IMR-90 (cell line): ENCODE measurements around the gene FAM174B. TPM values are rescaled to one million over a fixed set of nuclear protein-coding genes. Genes with fewer than 3 reads are reported as not detected.

Source experiments
- ATAC-seq: fragments of 200-7000 bp; cut with Tn5 transposase; 2 replicates; pipeline ENCODE4 v1.9.1; 2020; ENCODE audit warnings: low read depth, mild to moderate bottlenecking, moderate library complexity
- BruUV-seq: library from RNA; stranded (reverse); fragments of 400-500 nt; replicated peaks from 2 replicates; lab custom pipeline; 2021; lab: Mats Ljungman, UMichigan
- CTCF ChIA-PET: fragments of 300-600 bp; formaldehyde crosslinking; extraction: SDS; loops from one replicate; lab custom pipeline; 2021; ENCODE audit warnings: antibody characterized with exemption; lab: Yijun Ruan, JAX
- POLR2A ChIA-PET: fragments of 300-600 bp; sonication (Branson Sonifier 250); formaldehyde crosslinking; loops from one replicate; lab custom pipeline; 2022; ENCODE audit warnings: antibody characterized with exemption; ENCODE audit not compliant: unreplicated experiment; lab: Charles Lee
- DNase-seq: peaks from one replicate; pipeline ENCODE4 v3.0.0; 2013
- H2AFZ ChIP-seq: replicated peaks from 2 replicates; pipeline ENCODE3; 2013; ENCODE audit warnings: low read length, mild to moderate bottlenecking; ENCODE audit not compliant: poor library complexity
- H2AK5ac ChIP-seq: 2 replicates; pipeline ENCODE4 v1.6.1; 2013; ENCODE audit warnings: low read depth, low read length, inconsistent platforms
- H2AK9ac ChIP-seq: replicated peaks from 2 replicates; pipeline ENCODE3; 2013; ENCODE audit warnings: mild to moderate bottlenecking, low read depth, low read length, moderate library complexity; ENCODE audit not compliant: poor library complexity
- H2BK120ac ChIP-seq: 2 replicates; pipeline ENCODE4 v1.6.1; 2013; ENCODE audit warnings: low read depth, low read length, inconsistent platforms
- H2BK15ac ChIP-seq: 3 replicates; pipeline ENCODE4 v1.6.1; 2013; ENCODE audit warnings: low read depth, low read length, inconsistent platforms
- H2BK20ac ChIP-seq: 2 replicates; pipeline ENCODE4 v1.6.1; 2013; ENCODE audit warnings: low read depth, mild to moderate bottlenecking, inconsistent platforms, low read length, moderate library complexity
- H2BK5ac ChIP-seq: 2 replicates; pipeline ENCODE4 v1.6.1; 2013; ENCODE audit warnings: mild to moderate bottlenecking, low read depth, low read length, inconsistent platforms; ENCODE audit not compliant: poor library complexity, severe bottlenecking
- H3K14ac ChIP-seq: replicated peaks from 2 replicates; pipeline ENCODE4 v1.6.1; 2013; ENCODE audit warnings: low read depth, low read length, inconsistent platforms
- H3K18ac ChIP-seq: 2 replicates; pipeline ENCODE4 v1.6.1; 2013; ENCODE audit warnings: low read depth, low read length, control low read depth
- H3K23ac ChIP-seq: 2 replicates; pipeline ENCODE4 v1.6.1; 2013; ENCODE audit warnings: low read depth, low read length, inconsistent platforms
- H3K27ac ChIP-seq: 2 replicates; pipeline ENCODE4 v1.5.1; 2013; ENCODE audit warnings: mild to moderate bottlenecking, control low read depth, low read length; ENCODE audit not compliant: insufficient read depth
- H3K27me3 ChIP-seq: 2 replicates; pipeline ENCODE4 v1.6.1; 2013; ENCODE audit warnings: low read length; ENCODE audit not compliant: control insufficient read depth, insufficient read depth
- H3K36me3 ChIP-seq: 2 replicates; pipeline ENCODE4 v1.6.1; 2013; ENCODE audit warnings: low read length, mixed read lengths; ENCODE audit not compliant: control insufficient read depth, insufficient read depth
- H3K4ac ChIP-seq: 2 replicates; pipeline ENCODE4 v1.6.1; 2013; ENCODE audit warnings: low read depth, low read length, inconsistent platforms
- H3K4me1 ChIP-seq: 2 replicates; pipeline ENCODE4 v1.6.1; 2013; ENCODE audit warnings: low read length, mixed read lengths; ENCODE audit not compliant: control insufficient read depth, insufficient read depth
- H3K4me2 ChIP-seq: 2 replicates; pipeline ENCODE4 v1.6.1; 2013; ENCODE audit warnings: low read depth, mild to moderate bottlenecking, control low read depth, low read length, moderate library complexity
- H3K4me3 ChIP-seq: 2 replicates; pipeline ENCODE4 v1.5.1; 2013; ENCODE audit warnings: low read depth, mild to moderate bottlenecking, control low read depth, low read length, moderate library complexity; ENCODE audit not compliant: insufficient read depth
- H3K56ac ChIP-seq: 2 replicates; pipeline ENCODE4 v1.6.1; 2013; ENCODE audit warnings: low read length, inconsistent platforms; ENCODE audit not compliant: insufficient read depth; ENCODE audit errors: extremely low read depth
- H3K79me1 ChIP-seq, 2 experiments: 2 replicates each; pipeline ENCODE4 v1.6.1; 2013; ENCODE audit warnings: low read length in 2 of 2, inconsistent platforms in 1 of 2, low read depth in 1 of 2
- H3K9ac ChIP-seq: 2 replicates; pipeline ENCODE4 v1.6.1; 2013; ENCODE audit warnings: low read depth, low read length, control low read depth
- H3K9me1 ChIP-seq: 2 replicates; pipeline ENCODE4 v1.6.1; 2013; ENCODE audit warnings: low read length, inconsistent platforms; ENCODE audit not compliant: insufficient read depth
- H3K9me3 ChIP-seq: 2 replicates; pipeline ENCODE4 v1.6.1; 2013; ENCODE audit warnings: low read length; ENCODE audit not compliant: control insufficient read depth, insufficient read depth
- H4K20me1 ChIP-seq: 2 replicates; pipeline ENCODE4 v1.6.1; 2013; ENCODE audit warnings: low read length, inconsistent platforms; ENCODE audit not compliant: insufficient read depth
- H4K5ac ChIP-seq: 2 replicates; pipeline ENCODE4 v1.6.1; 2013; ENCODE audit warnings: mild to moderate bottlenecking, low read depth, low read length, control low read depth
- H4K8ac ChIP-seq, 2 experiments: 2 replicates each; pipeline ENCODE4 v1.6.1; 2013; ENCODE audit warnings: low read depth in 2 of 2, low read length in 2 of 2, control low read depth in 1 of 2, inconsistent platforms in 1 of 2
- H4K91ac ChIP-seq: 2 replicates; pipeline ENCODE4 v1.6.1; 2013; ENCODE audit warnings: low read depth, low read length, inconsistent platforms; ENCODE audit not compliant: insufficient read depth
- CEBPB ChIP-seq: IDR thresholded peaks from 2 replicates; pipeline ENCODE4 v1.6.1; 2012; ENCODE audit warnings: low read depth, low read length, improper control_type of control experiment
- MAFK ChIP-seq: IDR thresholded peaks from 2 replicates; pipeline ENCODE4 v1.6.1; 2012; ENCODE audit warnings: low read depth, low read length, improper control_type of control experiment
- POLR2A ChIP-seq: IDR thresholded peaks from 2 replicates; pipeline ENCODE4 v1.6.1; 2012; ENCODE audit warnings: mild to moderate bottlenecking, low read depth, low read length
- RCOR1 ChIP-seq: IDR thresholded peaks from 2 replicates; pipeline ENCODE4 v1.6.1; 2012; ENCODE audit warnings: mild to moderate bottlenecking, low read length, improper control_type of control experiment; ENCODE audit not compliant: insufficient replicate concordance
- RFX5 ChIP-seq: IDR thresholded peaks from 2 replicates; pipeline ENCODE4 v1.8.0; 2012; ENCODE audit warnings: low read depth, mild to moderate bottlenecking, low read length, moderate library complexity
- WGBS, 2 experiments: methylation state at CpG; one replicate each; pipeline versions ENCODE4 v1.1.5 to v1.1.7; 2013; ENCODE audit warnings: missing lambda C conversion rate in 2 of 2; ENCODE audit not compliant: insufficient read length in 1 of 2; ENCODE audit errors: extremely low coverage in 2 of 2; 5-methylcytosine and 5-hydroxymethylcytosine counted together
- dilution Hi-C: fragments of 300-500 bp; cut with HindIII; formaldehyde crosslinking; loops from one replicate; pipeline ENCODE4 v1.14.3; 2018; ENCODE audit warnings: low sequenced_read_pairs; ENCODE audit not compliant: unreplicated experiment
- in situ Hi-C: fragments of 300-500 bp; cut with MboI; formaldehyde crosslinking; loops from 3 replicates; pipeline ENCODE4 v1.14.3; 2019; ENCODE audit warnings: low sequenced_read_pairs, inconsistent platforms, mixed read lengths
- intact Hi-C: fragments of 100-400 bp; cut with micrococcal nuclease; formaldehyde crosslinking; loops from 2 replicates; pipeline ENCODE4 v1.10.0; 2022
- polyA plus RNA-seq, 3 experiments: library from polyadenylated mRNA; depleted of rRNA; stranded (reverse); fragments of >200 nt; gene quantifications; 2 replicates each; pipeline ENCODE4 v1.2.3, GENCODE V29; 2012; ENCODE audit warnings: low replicate concordance in 1 of 3
- total RNA-seq: library from RNA; depleted of rRNA; stranded (reverse); fragments of >200 nt; gene quantifications from 2 replicates; pipeline ENCODE4 v1.2.3, GENCODE V29; 2012
- TF ChIP-seq, protein P1 (sequence below): conservative IDR thresholded peaks from 2 replicates; pipeline ENCODE4 v1.5.1; 2012; ENCODE audit warnings: mild to moderate bottlenecking, low read depth, low read length, improper control_type of control experiment
- TF ChIP-seq, protein P2 (sequence below): fragments of 150-350 bp; IDR thresholded peaks from 2 replicates; pipeline ENCODE4 v1.6.1; 2017; ENCODE audit warnings: mild to moderate bottlenecking, antibody characterized with exemption, low read length, low read depth
- TF ChIP-seq, protein P3 (sequence below): fragments of 150-350 bp; IDR thresholded peaks from 2 replicates; pipeline ENCODE4 v1.6.1; 2016; ENCODE audit warnings: low read depth, mild to moderate bottlenecking, low read length, moderate library complexity, borderline replicate concordance

The FAM174B gene
- total and polyA plus RNA-seq, 2 of the 4 experiments (the other 2 are of a cell fraction) = 0.18 to 0.56 TPM

DNA sequence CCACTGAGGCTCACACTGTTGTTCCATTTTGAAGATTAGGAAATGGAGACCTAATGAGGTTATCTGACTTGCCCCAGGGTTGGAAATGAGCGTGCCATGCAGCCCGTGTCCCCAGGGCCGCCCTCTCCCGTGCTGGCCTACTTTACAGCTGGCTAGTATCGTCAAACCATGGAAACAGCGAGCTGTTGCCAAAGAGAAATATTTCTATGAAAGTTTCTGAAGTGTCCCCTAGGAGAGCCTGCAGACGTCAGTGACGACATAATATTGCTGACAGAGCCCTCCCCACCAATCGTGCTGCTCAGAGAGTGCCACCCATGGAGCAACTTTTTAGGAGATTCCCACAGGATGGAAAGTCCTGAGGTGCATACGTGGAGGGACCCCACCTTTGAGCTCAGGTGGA is 11.2 kb upstream of the FAM174B start:
- Histone ChIP-seq H2AFZ (no peak overlapping the region), H3K79me1 (no peaks in the 10 kb centered on the region), H3K9ac (no peak overlapping the region), H4K5ac (no peak overlapping the region), H2BK120ac (no peak overlapping the region), H3K18ac (no peak overlapping the region), H3K9me3 (no peaks in the 10 kb centered on the region), H2BK20ac (no peak overlapping the region), H3K27me3 (peaks cover 9% of the 10 kb centered on the region), H3K36me3 (no peaks in the 10 kb centered on the region), H2AK5ac (no peak overlapping the region), H2AK9ac (no peak overlapping the region), H4K91ac (no peak overlapping the region), H3K14ac (no peak overlapping the region), H4K20me1 (no peaks in the 10 kb centered on the region), H3K23ac (no peak overlapping the region), H3K56ac (no peak overlapping the region), H3K4ac (no peak overlapping the region), H3K27ac (no peak overlapping the region), H3K9me1 (no peaks in the 10 kb centered on the region), H2BK15ac (no peak overlapping the region), H3K4me3 (no peak overlapping the region), H3K4me2 (no peak overlapping the region), H3K4me1 (peaks cover 4% of the 10 kb centered on the region; the same call in 1 of the 2 replicates), H2BK5ac (no peak overlapping the region), H4K8ac (no peak overlapping the region)
- intact Hi-C loops = loop anchor here (2.0 kb wide), 1 partner anchor 14 kb away; no protein-coding TSS in a partner anchor
- ChIA-PET POLR2A (no interaction called here), CTCF (interaction anchor here (0.5 to 0.9 kb wide), 3 partner anchors 14 to 100 kb away, joined by 3 read pairs; no protein-coding TSS in a partner anchor)
- dilution Hi-C loops = no loop called here
- ATAC-seq (no peak), DNase-seq (no peak)
- TF ChIP-seq, protein P1, sequence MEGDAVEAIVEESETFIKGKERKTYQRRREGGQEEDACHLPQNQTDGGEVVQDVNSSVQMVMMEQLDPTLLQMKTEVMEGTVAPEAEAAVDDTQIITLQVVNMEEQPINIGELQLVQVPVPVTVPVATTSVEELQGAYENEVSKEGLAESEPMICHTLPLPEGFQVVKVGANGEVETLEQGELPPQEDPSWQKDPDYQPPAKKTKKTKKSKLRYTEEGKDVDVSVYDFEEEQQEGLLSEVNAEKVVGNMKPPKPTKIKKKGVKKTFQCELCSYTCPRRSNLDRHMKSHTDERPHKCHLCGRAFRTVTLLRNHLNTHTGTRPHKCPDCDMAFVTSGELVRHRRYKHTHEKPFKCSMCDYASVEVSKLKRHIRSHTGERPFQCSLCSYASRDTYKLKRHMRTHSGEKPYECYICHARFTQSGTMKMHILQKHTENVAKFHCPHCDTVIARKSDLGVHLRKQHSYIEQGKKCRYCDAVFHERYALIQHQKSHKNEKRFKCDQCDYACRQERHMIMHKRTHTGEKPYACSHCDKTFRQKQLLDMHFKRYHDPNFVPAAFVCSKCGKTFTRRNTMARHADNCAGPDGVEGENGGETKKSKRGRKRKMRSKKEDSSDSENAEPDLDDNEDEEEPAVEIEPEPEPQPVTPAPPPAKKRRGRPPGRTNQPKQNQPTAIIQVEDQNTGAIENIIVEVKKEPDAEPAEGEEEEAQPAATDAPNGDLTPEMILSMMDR = no peak
- no peak for TF ChIP-seq CEBPB
- TF ChIP-seq, protein P2, sequence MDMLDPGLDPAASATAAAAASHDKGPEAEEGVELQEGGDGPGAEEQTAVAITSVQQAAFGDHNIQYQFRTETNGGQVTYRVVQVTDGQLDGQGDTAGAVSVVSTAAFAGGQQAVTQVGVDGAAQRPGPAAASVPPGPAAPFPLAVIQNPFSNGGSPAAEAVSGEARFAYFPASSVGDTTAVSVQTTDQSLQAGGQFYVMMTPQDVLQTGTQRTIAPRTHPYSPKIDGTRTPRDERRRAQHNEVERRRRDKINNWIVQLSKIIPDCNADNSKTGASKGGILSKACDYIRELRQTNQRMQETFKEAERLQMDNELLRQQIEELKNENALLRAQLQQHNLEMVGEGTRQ = no peak
- TF ChIP-seq RFX5 = no peak
- TF ChIP-seq POLR2A = no peak
- TF ChIP-seq, protein P3, sequence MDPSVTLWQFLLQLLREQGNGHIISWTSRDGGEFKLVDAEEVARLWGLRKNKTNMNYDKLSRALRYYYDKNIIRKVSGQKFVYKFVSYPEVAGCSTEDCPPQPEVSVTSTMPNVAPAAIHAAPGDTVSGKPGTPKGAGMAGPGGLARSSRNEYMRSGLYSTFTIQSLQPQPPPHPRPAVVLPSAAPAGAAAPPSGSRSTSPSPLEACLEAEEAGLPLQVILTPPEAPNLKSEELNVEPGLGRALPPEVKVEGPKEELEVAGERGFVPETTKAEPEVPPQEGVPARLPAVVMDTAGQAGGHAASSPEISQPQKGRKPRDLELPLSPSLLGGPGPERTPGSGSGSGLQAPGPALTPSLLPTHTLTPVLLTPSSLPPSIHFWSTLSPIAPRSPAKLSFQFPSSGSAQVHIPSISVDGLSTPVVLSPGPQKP = no peak
- no peak for TF ChIP-seq MAFK
- no peak for TF ChIP-seq RCOR1
- no TSS peak for BruUV-seq
- in situ Hi-C loops = no loop called here
- WGBS, 2 experiments = 0% methylated on average over 1 of the region's 10 CpGs; no CpG with 5 or more reads in 1 of the 2 experiments
